ENCODE measurements around the gene TNIK. TPM values are rescaled to one million over a fixed set of nuclear protein-coding genes. Genes with fewer than 3 reads are reported as not detected.

The TNIK gene
- polyA plus RNA-seq, 1 donor from 2014 or later: 19.3 TPM

DNA sequence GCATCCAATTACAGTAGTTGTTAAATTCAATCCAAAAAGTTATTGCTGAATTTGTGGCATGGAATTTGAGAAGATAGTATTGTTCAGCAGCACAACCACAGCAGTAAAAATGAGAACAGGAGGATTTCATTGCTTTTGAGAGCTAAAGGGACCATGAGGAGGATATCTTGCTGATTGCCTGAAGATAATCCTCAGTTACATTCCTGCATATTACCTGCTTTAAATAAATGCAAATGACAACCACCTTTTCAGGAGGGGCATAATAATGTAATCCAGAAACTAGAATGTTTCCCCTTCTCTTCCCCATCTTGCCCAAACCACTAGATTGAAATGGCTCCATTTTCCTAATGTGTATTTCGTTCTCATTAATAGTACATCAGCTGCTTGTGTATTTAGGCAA lies 398.5 kb downstream of the TNIK start:
- no peaks in the 10 kb centered on the region for H3K9me3 ChIP-seq (ENCODE audit: low read length)
- no peaks in the 10 kb centered on the region for H3K27me3 ChIP-seq (ENCODE audit: insufficient read depth, low read depth, low read length)
- H4K20me1 ChIP-seq (ENCODE audit: insufficient read depth): no peaks in the 10 kb centered on the region
- no peak overlapping the region for H3K4me3 ChIP-seq (ENCODE audit: low read length)
- no peaks in the 10 kb centered on the region for H3F3A ChIP-seq (ENCODE audit: insufficient read depth, low read length, poor library complexity, severe bottlenecking)
- H3K79me2 ChIP-seq (replicated peaks; ENCODE audit: insufficient read depth, low read length): no peaks in the 10 kb centered on the region
- H3K27ac ChIP-seq (ENCODE audit: low read length): no peak overlapping the region
- no peaks in the 10 kb centered on the region for H3K9me2 ChIP-seq (ENCODE audit: insufficient read depth, low read length)
- TF ChIP-seq POLR2AphosphoS5 (IDR thresholded peaks at IDR 0.05): no peak
- TF ChIP-seq SMC3 (conservative IDR thresholded peaks at IDR 0.05; ENCODE audit: poor library complexity): no peak
- no peak for TF ChIP-seq TAF1 (IDR thresholded peaks at IDR 0.05; ENCODE audit: low read depth)
- TF ChIP-seq MXI1 (conservative IDR thresholded peaks at IDR 0.05; ENCODE audit: poor library complexity, severe bottlenecking): no peak
- TF ChIP-seq CTCF (IDR thresholded peaks at IDR 0.05; ENCODE audit: poor library complexity, severe bottlenecking): no peak
- TF ChIP-seq EP300 (conservative IDR thresholded peaks at IDR 0.05; ENCODE audit: poor library complexity, severe bottlenecking): no peak
- TF ChIP-seq EZH2 (IDR thresholded peaks at IDR 0.05; ENCODE audit: borderline replicate concordance, insufficient read depth, low read length, poor library complexity, severe bottlenecking): no peak
- TF ChIP-seq REST (IDR thresholded peaks at IDR 0.05; ENCODE audit: borderline replicate concordance): no peak
- TF ChIP-seq RAD21 (conservative IDR thresholded peaks at IDR 0.05): no peak
- H3K9ac ChIP-seq (ENCODE audit: low read length): no peak overlapping the region
- no peak overlapping the region for H3K4me2 ChIP-seq (ENCODE audit: low read length)
- H3K36me3 ChIP-seq (ENCODE audit: insufficient read depth, low read length): peaks cover 4% of the 10 kb centered on the region
- no peak overlapping the region for H2AFZ ChIP-seq (ENCODE audit: low read depth, low read length)

- no peak overlapping the region for H3K27ac ChIP-seq (ENCODE audit: low read length)
- H3K9me3 ChIP-seq (ENCODE audit: low read length): no peaks in the 10 kb centered on the region
- no peaks in the 10 kb centered on the region for H3F3A ChIP-seq (ENCODE audit: insufficient read depth, low read length, poor library complexity, severe bottlenecking)
- H3K36me3 ChIP-seq (ENCODE audit: insufficient read depth, low read length): no peaks in the 10 kb centered on the region
- TF ChIP-seq REST (IDR thresholded peaks at IDR 0.05; ENCODE audit: borderline replicate concordance) (no peak), EP300 (conservative IDR thresholded peaks at IDR 0.05; ENCODE audit: poor library complexity, severe bottlenecking) (no peak), TAF1 (IDR thresholded peaks at IDR 0.05; ENCODE audit: low read depth) (no peak)
- no peak overlapping the region for H2AFZ ChIP-seq (ENCODE audit: low read depth, low read length)
- no peak overlapping the region for H3K4me2 ChIP-seq (ENCODE audit: low read length)
- H3K79me2 ChIP-seq (replicated peaks; ENCODE audit: insufficient read depth, low read length): no peaks in the 10 kb centered on the region
- H4K20me1 ChIP-seq (ENCODE audit: insufficient read depth): no peaks in the 10 kb centered on the region
- no peak overlapping the region for H3K4me3 ChIP-seq (ENCODE audit: low read length)
- H3K9me2 ChIP-seq (ENCODE audit: insufficient read depth, low read length): no peaks in the 10 kb centered on the region
- H3K9ac ChIP-seq (ENCODE audit: low read length): no peak overlapping the region
- no peaks in the 10 kb centered on the region for H3K27me3 ChIP-seq (ENCODE audit: insufficient read depth, low read depth, low read length)
These were observed 400.2 kb downstream of the TNIK start for GRCh38 chr3:171059978-171060377.
